Measurements from ENCODE around the gene FZD1. TPM values are rescaled to one million over a fixed set of nuclear protein-coding genes. Genes with fewer than 3 reads are reported as not detected.

Gene FZD1
- total and polyA plus RNA-seq, 8 donors, result 2.0 to 10.5 (median 5.1) TPM

GRCh38 chr7:91230100-91230499 is 34.1 kb upstream of the FZD1 start:
- H3K4me1 ChIP-seq, result no peaks in the 10 kb centered on the region
- WGBS, 2 donors, result 70 to 72% methylated on average over 2 of the region's 2 CpGs
- ATAC-seq, result no peak
- no peak for FAIRE-seq
- no peak for DNase-seq
- intact Hi-C loops (cut with DNase I), result no loop called here
- H3K9me3 ChIP-seq, result no peaks in the 10 kb centered on the region
- no peaks in the 10 kb centered on the region for H3K27me3 ChIP-seq
- no peak overlapping the region for H3K27ac ChIP-seq
- H3K4me3 ChIP-seq, result no peak overlapping the region
- H3K36me3 ChIP-seq, result no peaks in the 10 kb centered on the region
- TF ChIP-seq CTCF (IDR thresholded peaks at IDR 0.05), result no peak

GRCh38 chr7:91230503-91230902 is 33.7 kb upstream of the FZD1 start:
- no peak overlapping the region for H3K4me3 ChIP-seq
- FAIRE-seq (no peak), ATAC-seq (no peak), DNase-seq (no peak)
- WGBS, 2 donors, result 64 to 78% methylated on average over 3 of the region's 3 CpGs
- H3K4me1 ChIP-seq, result no peaks in the 10 kb centered on the region
- H3K27me3 ChIP-seq, result no peaks in the 10 kb centered on the region
- no peak for TF ChIP-seq CTCF (IDR thresholded peaks at IDR 0.05)
- no peaks in the 10 kb centered on the region for H3K9me3 ChIP-seq
- intact Hi-C loops (cut with DNase I), result no loop called here
- H3K36me3 ChIP-seq, result no peaks in the 10 kb centered on the region
- no peak overlapping the region for H3K27ac ChIP-seq

- DNase-seq (no peak), FAIRE-seq (no peak), ATAC-seq (no peak)
- intact Hi-C loops (cut with DNase I), result no loop called here
- WGBS, 2 donors, result 77% methylated on average over 8 of the region's 8 CpGs
- Histone ChIP-seq H3K36me3 (no peaks in the 10 kb centered on the region), H3K4me3 (no peak overlapping the region), H3K27ac (no peak overlapping the region), H3K27me3 (no peaks in the 10 kb centered on the region), H3K4me1 (no peaks in the 10 kb centered on the region), H3K9me3 (no peaks in the 10 kb centered on the region)
- no peak for TF ChIP-seq CTCF (IDR thresholded peaks at IDR 0.05)
These were observed 31.0 kb upstream of the FZD1 start for GRCh38 chr7:91233212-91233611.

- WGBS, 2 donors, result 85 to 90% methylated on average over 6 of the region's 6 CpGs
- Histone ChIP-seq H3K9me3 (no peaks in the 10 kb centered on the region), H3K27me3 (no peaks in the 10 kb centered on the region), H3K36me3 (no peaks in the 10 kb centered on the region), H3K27ac (no peak overlapping the region), H3K4me3 (no peak overlapping the region), H3K4me1 (peaks cover 4 to 16% (median 14%) of the 10 kb centered on the region in 3 donors)
- no peak for ATAC-seq
- no peak for FAIRE-seq
- intact Hi-C loops (cut with DNase I), result no loop called here
- TF ChIP-seq CTCF (IDR thresholded peaks at IDR 0.05), result no peak
- no peak for DNase-seq
These were observed 28.9 kb upstream of the FZD1 start for GRCh38 chr7:91235211-91235832.

GRCh38 chr7:91239171-91239604 is 25.0 kb upstream of the FZD1 start:
- Histone ChIP-seq H3K4me3 (no peak overlapping the region), H3K27ac (peak overlapping the region in 2 of 4 donors; percentile 72 to 80), H3K27me3 (no peaks in the 10 kb centered on the region), H3K4me1 (peaks cover 8 to 24% (median 21%) of the 10 kb centered on the region in 3 donors), H3K36me3 (no peaks in the 10 kb centered on the region), H3K9me3 (no peaks in the 10 kb centered on the region)
- ATAC-seq, result peak; percentile 23 to 67 (median 56)
- 67 to 76% methylated on average over 2 of the region's 2 CpGs for WGBS, 2 donors
- no peak for TF ChIP-seq CTCF (IDR thresholded peaks at IDR 0.05)
- intact Hi-C loops (cut with DNase I), result no loop called here
- DNase-seq, result no peak
- FAIRE-seq, result no peak
